HEK293 (cell line): Measurements from ENCODE around the gene PCNX3.

Experiments
- GLIS2 ChIP-seq: fragments of 450-650 bp; formaldehyde crosslinking; IDR thresholded peaks from 2 replicates; pipeline ENCODE4 v1.5.1; 2016; ENCODE audit warnings: missing biosample characterization, missing genetic modification characterization
- HOXD13 ChIP-seq: sonication (generic); formaldehyde crosslinking; IDR thresholded peaks from 2 replicates; pipeline ENCODE4 v1.8.0; 2022; ENCODE audit warnings: missing genetic modification reagents, borderline replicate concordance
- KLF17 ChIP-seq: fragments of 450-650 bp; formaldehyde crosslinking; IDR thresholded peaks from 2 replicates; pipeline ENCODE4 v1.5.1; 2016; ENCODE audit warnings: missing biosample characterization, missing genetic modification characterization
- KLF9 ChIP-seq: fragments of 450-650 bp; formaldehyde crosslinking; IDR thresholded peaks from 2 replicates; pipeline ENCODE4 v1.5.1; 2016; ENCODE audit warnings: missing biosample characterization, missing genetic modification characterization, low read depth
- MEIS1 ChIP-seq: sonication (generic); formaldehyde crosslinking; IDR thresholded peaks from 2 replicates; pipeline ENCODE4 v1.8.1; 2022; ENCODE audit warnings: missing genetic modification reagents, mild to moderate bottlenecking, borderline replicate concordance
- PATZ1 ChIP-seq: fragments of 450-650 bp; formaldehyde crosslinking; IDR thresholded peaks from 2 replicates; pipeline ENCODE4 v1.5.1; 2016; ENCODE audit warnings: missing biosample characterization, missing genetic modification characterization
- ZFP3 ChIP-seq: fragments of 450-650 bp; formaldehyde crosslinking; IDR thresholded peaks from 2 replicates; pipeline ENCODE4 v1.5.1; 2016; ENCODE audit warnings: low read depth, missing biosample characterization, missing genetic modification characterization
- ZFP69B ChIP-seq: fragments of 450-650 bp; formaldehyde crosslinking; IDR thresholded peaks from 2 replicates; pipeline ENCODE4 v1.5.1; 2016; ENCODE audit warnings: missing biosample characterization, missing genetic modification characterization
- ZNF184 ChIP-seq: fragments of 450-650 bp; IDR thresholded peaks from 2 replicates; pipeline ENCODE4 v1.5.1; 2018; ENCODE audit warnings: missing biosample characterization, mild to moderate bottlenecking, missing genetic modification characterization
- ZNF311 ChIP-seq: fragments of 450-650 bp; formaldehyde crosslinking; IDR thresholded peaks from 2 replicates; pipeline ENCODE4 v1.5.1; 2017; ENCODE audit warnings: missing biosample characterization, missing genetic modification characterization, borderline replicate concordance
- ZNF324 ChIP-seq: fragments of 450-650 bp; formaldehyde crosslinking; IDR thresholded peaks from 2 replicates; pipeline ENCODE4 v1.5.1; 2016; ENCODE audit warnings: missing biosample characterization, missing genetic modification characterization
- ZNF335 ChIP-seq: fragments of 450-650 bp; formaldehyde crosslinking; conservative IDR thresholded peaks from 2 replicates; pipeline ENCODE4 v1.5.1; 2016; ENCODE audit warnings: missing biosample characterization, missing genetic modification characterization
- ZNF354C ChIP-seq: fragments of 450-650 bp; formaldehyde crosslinking; IDR thresholded peaks from 2 replicates; pipeline ENCODE4 v1.5.1; 2016; ENCODE audit warnings: missing biosample characterization, missing genetic modification characterization, low read depth, borderline replicate concordance
- ZNF473 ChIP-seq: fragments of 450-650 bp; formaldehyde crosslinking; IDR thresholded peaks from 2 replicates; pipeline ENCODE4 v1.5.1; 2017; ENCODE audit warnings: missing biosample characterization, missing genetic modification characterization
- ZNF513 ChIP-seq: fragments of 450-650 bp; IDR thresholded peaks from 2 replicates; pipeline ENCODE4 v1.5.1; 2018; ENCODE audit warnings: missing biosample characterization, missing genetic modification characterization
- ZNF529 ChIP-seq: fragments of 450-650 bp; formaldehyde crosslinking; IDR thresholded peaks from 2 replicates; pipeline ENCODE4 v1.5.1; 2017; ENCODE audit warnings: missing genetic modification characterization, missing biosample characterization; ENCODE audit not compliant: insufficient replicate concordance
- ZNF585B ChIP-seq: fragments of 450-650 bp; formaldehyde crosslinking; IDR thresholded peaks from 2 replicates; pipeline ENCODE4 v1.5.1; 2016; ENCODE audit warnings: missing biosample characterization, missing genetic modification characterization
- ZNF600 ChIP-seq: fragments of 450-650 bp; formaldehyde crosslinking; IDR thresholded peaks from 2 replicates; pipeline ENCODE4 v1.5.1; 2016; ENCODE audit warnings: missing biosample characterization, missing genetic modification characterization
- ZNF626 ChIP-seq: fragments of 450-650 bp; sonication (Bioruptor Pico); formaldehyde crosslinking; IDR thresholded peaks from 2 replicates; pipeline ENCODE4 v1.5.1; 2018; ENCODE audit warnings: missing biosample characterization, missing genetic modification characterization, inconsistent platforms
- ZNF692 ChIP-seq: fragments of 450-650 bp; formaldehyde crosslinking; IDR thresholded peaks from 2 replicates; pipeline ENCODE4 v1.5.1; 2016; ENCODE audit warnings: missing biosample characterization, missing genetic modification characterization
- ZNF747 ChIP-seq: fragments of 450-650 bp; formaldehyde crosslinking; IDR thresholded peaks from 2 replicates; pipeline ENCODE4 v1.5.1; 2016; ENCODE audit warnings: missing biosample characterization, missing genetic modification characterization
- ZNF837 ChIP-seq: fragments of 450-650 bp; formaldehyde crosslinking; IDR thresholded peaks from 2 replicates; pipeline ENCODE4 v1.5.1; 2016; ENCODE audit warnings: missing biosample characterization, missing genetic modification characterization
- ZNF843 ChIP-seq: fragments of 450-650 bp; formaldehyde crosslinking; IDR thresholded peaks from 2 replicates; pipeline ENCODE4 v1.5.1; 2016; ENCODE audit warnings: missing biosample characterization, missing genetic modification characterization
- TF ChIP-seq, protein P1 (sequence below): fragments of 450-650 bp; formaldehyde crosslinking; conservative IDR thresholded peaks from 2 replicates; pipeline ENCODE4 v1.5.1; 2016; ENCODE audit warnings: low read depth, missing biosample characterization, missing genetic modification characterization
- TF ChIP-seq, protein P2 (sequence below): fragments of 450-650 bp; formaldehyde crosslinking; IDR thresholded peaks from 2 replicates; pipeline ENCODE4 v1.5.1; 2016; ENCODE audit warnings: missing biosample characterization, missing genetic modification characterization

The PCNX3 gene

DNA sequence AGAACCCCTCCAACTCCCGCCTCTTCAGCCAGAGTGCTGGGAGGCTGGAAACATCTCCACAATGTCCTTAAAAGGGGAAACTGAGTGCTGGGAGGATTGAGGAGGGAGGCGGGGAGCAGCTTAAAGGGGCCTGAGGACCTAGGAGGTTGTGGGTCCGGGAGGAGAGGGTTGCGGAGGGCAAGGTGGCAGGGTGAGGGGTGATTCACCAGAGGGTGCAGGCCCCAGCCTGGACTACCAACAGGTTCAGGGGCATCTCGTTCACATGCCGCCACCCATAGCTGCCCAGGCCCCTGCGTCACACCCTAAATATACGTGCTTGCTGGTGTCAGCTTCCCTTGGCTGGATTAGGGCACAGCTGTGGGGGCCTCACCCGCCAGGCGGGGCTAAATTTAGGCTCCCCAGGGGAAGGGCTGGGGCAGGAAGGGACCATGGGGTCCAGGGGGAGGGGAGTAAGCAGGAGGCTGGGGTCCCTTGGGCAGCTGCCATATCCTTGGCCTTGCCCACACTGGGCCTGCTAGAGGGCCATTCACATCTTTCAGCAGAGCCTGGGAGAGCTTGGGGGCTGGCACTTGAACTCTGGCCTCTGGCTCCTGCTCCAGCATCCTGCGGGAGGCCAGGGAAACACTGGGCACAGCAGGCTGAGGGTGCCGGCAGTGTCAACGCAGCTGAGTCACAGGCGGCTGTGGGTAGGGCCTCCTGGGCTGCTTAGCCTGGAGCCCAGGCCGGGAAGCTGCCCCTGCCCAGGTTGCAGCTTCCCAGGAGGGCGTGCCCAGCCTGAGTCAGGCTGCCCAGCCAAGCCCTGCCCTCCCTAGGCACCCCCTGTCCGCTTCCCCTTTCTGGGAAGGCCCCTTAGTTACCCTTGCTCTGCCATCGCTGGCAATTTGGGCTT lies 38.5 kb upstream of the PCNX3 start (continued):
- 0 out of 2 replicates have a peak, but pooled peaks have one; percentile 12 for TF ChIP-seq PATZ1 (tag by site-specific recombination)
- TF ChIP-seq ZFP69B (tag by site-specific recombination): 0 out of 2 replicates have a peak, but pooled peaks have one; percentile 22
- TF ChIP-seq ZNF473 (tag by site-specific recombination): no peak
- TF ChIP-seq, protein P1, sequence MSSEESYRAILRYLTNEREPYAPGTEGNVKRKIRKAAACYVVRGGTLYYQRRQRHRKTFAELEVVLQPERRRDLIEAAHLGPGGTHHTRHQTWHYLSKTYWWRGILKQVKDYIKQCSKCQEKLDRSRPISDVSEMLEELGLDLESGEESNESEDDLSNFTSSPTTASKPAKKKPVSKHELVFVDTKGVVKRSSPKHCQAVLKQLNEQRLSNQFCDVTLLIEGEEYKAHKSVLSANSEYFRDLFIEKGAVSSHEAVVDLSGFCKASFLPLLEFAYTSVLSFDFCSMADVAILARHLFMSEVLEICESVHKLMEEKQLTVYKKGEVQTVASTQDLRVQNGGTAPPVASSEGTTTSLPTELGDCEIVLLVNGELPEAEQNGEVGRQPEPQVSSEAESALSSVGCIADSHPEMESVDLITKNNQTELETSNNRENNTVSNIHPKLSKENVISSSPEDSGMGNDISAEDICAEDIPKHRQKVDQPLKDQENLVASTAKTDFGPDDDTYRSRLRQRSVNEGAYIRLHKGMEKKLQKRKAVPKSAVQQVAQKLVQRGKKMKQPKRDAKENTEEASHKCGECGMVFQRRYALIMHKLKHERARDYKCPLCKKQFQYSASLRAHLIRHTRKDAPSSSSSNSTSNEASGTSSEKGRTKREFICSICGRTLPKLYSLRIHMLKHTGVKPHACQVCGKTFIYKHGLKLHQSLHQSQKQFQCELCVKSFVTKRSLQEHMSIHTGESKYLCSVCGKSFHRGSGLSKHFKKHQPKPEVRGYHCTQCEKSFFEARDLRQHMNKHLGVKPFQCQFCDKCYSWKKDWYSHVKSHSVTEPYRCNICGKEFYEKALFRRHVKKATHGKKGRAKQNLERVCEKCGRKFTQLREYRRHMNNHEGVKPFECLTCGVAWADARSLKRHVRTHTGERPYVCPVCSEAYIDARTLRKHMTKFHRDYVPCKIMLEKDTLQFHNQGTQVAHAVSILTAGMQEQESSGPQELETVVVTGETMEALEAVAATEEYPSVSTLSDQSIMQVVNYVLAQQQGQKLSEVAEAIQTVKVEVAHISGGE (tag by site-specific recombination): no peak
- TF ChIP-seq ZNF626: no peak
- no peak for TF ChIP-seq ZNF513 (tag by site-specific recombination)
- TF ChIP-seq ZNF335 (tag by site-specific recombination): peak; percentile 32; the same call in 1 of the 2 replicates
- TF ChIP-seq ZFP3 (tag by site-specific recombination): no peak
- TF ChIP-seq ZNF585B (tag by site-specific recombination): no peak
- no peak for TF ChIP-seq HOXD13
- no peak for TF ChIP-seq KLF9 (tag by site-specific recombination)
- no peak for TF ChIP-seq MEIS1 (CRISPR knock-in tag)
- peak; percentile 70; the same call in 1 of the 2 replicates for TF ChIP-seq KLF17
- no peak for TF ChIP-seq ZNF184 (tag by site-specific recombination)
- no peak for TF ChIP-seq ZNF529 (tag by site-specific recombination)
- peak; percentile 52; the same call in 1 of the 2 replicates for TF ChIP-seq GLIS2
- no peak for TF ChIP-seq ZNF354C (tag by site-specific recombination)
- peak; percentile 76 for TF ChIP-seq ZNF692
- no peak for TF ChIP-seq ZNF843
- TF ChIP-seq, protein P2, sequence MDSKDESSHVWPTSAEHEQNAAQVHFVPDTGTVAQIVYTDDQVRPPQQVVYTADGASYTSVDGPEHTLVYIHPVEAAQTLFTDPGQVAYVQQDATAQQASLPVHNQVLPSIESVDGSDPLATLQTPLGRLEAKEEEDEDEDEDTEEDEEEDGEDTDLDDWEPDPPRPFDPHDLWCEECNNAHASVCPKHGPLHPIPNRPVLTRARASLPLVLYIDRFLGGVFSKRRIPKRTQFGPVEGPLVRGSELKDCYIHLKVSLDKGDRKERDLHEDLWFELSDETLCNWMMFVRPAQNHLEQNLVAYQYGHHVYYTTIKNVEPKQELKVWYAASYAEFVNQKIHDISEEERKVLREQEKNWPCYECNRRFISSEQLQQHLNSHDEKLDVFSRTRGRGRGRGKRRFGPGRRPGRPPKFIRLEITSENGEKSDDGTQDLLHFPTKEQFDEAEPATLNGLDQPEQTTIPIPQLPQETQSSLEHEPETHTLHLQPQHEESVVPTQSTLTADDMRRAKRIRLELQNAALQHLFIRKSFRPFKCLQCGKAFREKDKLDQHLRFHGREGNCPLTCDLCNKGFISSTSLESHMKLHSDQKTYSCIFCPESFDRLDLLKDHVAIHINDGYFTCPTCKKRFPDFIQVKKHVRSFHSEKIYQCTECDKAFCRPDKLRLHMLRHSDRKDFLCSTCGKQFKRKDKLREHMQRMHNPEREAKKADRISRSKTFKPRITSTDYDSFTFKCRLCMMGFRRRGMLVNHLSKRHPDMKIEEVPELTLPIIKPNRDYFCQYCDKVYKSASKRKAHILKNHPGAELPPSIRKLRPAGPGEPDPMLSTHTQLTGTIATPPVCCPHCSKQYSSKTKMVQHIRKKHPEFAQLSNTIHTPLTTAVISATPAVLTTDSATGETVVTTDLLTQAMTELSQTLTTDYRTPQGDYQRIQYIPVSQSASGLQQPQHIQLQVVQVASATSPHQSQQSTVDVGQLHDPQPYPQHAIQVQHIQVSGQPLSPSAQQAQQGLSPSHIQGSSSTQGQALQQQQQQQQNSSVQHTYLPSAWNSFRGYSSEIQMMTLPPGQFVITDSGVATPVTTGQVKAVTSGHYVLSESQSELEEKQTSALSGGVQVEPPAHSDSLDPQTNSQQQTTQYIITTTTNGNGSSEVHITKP (tag by site-specific recombination): peak; percentile 65
- TF ChIP-seq ZNF837: no peak
- no peak for TF ChIP-seq ZNF747 (tag by site-specific recombination)
- no peak for TF ChIP-seq ZNF324 (tag by site-specific recombination)
- TF ChIP-seq ZNF600 (tag by site-specific recombination): peak; percentile 48; the same call in 1 of the 2 replicates
- no peak for TF ChIP-seq ZNF311
